Vein endothelial cell (primary cell): Measurements from ENCODE around the gene CCNT2. TPM values are rescaled to one million over a fixed set of nuclear protein-coding genes. Genes with fewer than 3 reads are reported as not detected.

Source experiments
- total RNA-seq: library from RNA; depleted of rRNA; stranded (reverse); fragments of >200 nt; gene quantifications from 2 replicates; pipeline ENCODE4 v1.2.3, GENCODE V29; 2012

The CCNT2 gene
- 33.0 and 41.4 TPM in 2 replicates for total RNA-seq

DNA sequence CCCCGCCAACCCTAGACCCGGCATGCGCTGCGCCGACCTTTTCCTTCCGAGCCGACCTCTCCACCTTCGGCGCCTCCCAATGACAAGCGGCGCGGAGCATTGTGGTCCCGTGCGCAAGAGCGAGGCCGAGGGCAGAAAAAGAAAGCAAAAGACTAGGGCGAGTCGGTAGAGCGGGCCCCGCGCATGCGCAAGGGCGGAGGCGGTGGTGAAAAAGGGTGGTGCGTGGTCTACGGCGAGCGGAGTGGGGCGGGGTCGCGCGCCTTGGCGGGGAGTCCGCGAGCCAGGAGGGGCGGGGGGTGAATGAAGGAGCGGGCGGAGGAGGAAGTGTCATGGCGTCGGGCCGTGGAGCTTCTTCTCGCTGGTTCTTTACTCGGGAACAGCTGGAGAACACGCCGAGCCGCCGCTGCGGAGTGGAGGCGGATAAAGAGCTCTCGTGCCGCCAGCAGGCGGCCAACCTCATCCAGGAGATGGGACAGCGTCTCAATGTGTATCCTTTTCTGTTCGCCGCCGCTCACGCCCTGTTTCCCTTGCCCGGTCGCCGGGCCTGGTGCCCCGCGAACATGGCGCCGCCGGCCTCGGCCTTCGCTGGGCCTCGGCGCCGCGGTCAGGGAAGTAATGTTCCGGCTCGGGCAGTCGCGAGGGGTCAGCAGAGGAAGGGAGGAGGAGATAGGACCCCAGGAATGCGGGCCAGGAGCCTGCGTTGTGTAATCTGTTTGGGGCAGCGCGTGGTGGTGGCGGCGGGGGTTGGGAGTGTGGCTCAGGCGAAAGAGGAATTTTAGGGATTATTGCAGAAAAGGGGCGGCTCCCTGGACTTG lies at the start of gene CCNT2:
CCNT2 (plus strand) TSS at position 297 of the 815 bp plus-strand sequence; CDS start at position 330, 33 bp downstream.

Other genes starting within 250 kb of the CCNT2 start
- 0.33 and 0.67 TPM in 2 replicates for gene TMEM163, start 199.8 kb upstream of the CCNT2 start, total RNA-seq
- not detected in 2 replicates for gene ACMSD, start 80.2 kb upstream of the CCNT2 start, total RNA-seq
- gene MAP3K19, start 128.6 kb downstream of the CCNT2 start, total RNA-seq = not detected in 2 replicates
- gene RAB3GAP1, start 133.5 kb downstream of the CCNT2 start, total RNA-seq = 55.5 and 65.5 TPM in 2 replicates